ENCODE results near the gene NTF4. TPM values are rescaled to one million over a fixed set of nuclear protein-coding genes. Genes with fewer than 3 reads are reported as not detected.

NTF4 gene
- total and polyA plus RNA-seq, 2 of the 13 experiments (the other 11 are each of a cell fraction or from before 2014, with no cell fraction given): not detected

GRCh38 chr19:49085020-49085867 lies 20.6 kb upstream of the NTF4 start, which contains the start of gene SNRNP70 (continued):
- peak; percentile 95 for TF ChIP-seq PCBP1 (IDR thresholded peaks at IDR 0.05; ENCODE audit: borderline replicate concordance, low read depth, low read length)
- no peak for TF ChIP-seq PAWR (CRISPR knock-in tag; IDR thresholded peaks at IDR 0.05; ENCODE audit: borderline replicate concordance)
- TF ChIP-seq ZBED4 (CRISPR knock-in tag; IDR thresholded peaks at IDR 0.05; ENCODE audit: borderline replicate concordance): peak; percentile 31; the same call in 1 of the 2 replicates
- peak; percentile 83 for TF ChIP-seq NR0B2 (CRISPR knock-in tag; IDR thresholded peaks at IDR 0.05)
- TF ChIP-seq CHD4 (IDR thresholded peaks at IDR 0.05; ENCODE audit: borderline replicate concordance, low read length): no peak
- peak; percentile 66 for TF ChIP-seq MXD4 (CRISPR knock-in tag; IDR thresholded peaks at IDR 0.05)
- TF ChIP-seq IRX3 (CRISPR knock-in tag; IDR thresholded peaks at IDR 0.05; ENCODE audit: borderline replicate concordance, low read depth): no peak
- TF ChIP-seq ZC3H4 (CRISPR knock-in tag; IDR thresholded peaks at IDR 0.05; ENCODE audit: borderline replicate concordance): peak; percentile 53; the same call in 1 of the 2 replicates
- peak; percentile 77 for TF ChIP-seq ZNF770 (CRISPR knock-in tag; IDR thresholded peaks at IDR 0.05)
- TF ChIP-seq ZNF260 (CRISPR knock-in tag; IDR thresholded peaks at IDR 0.05; ENCODE audit: borderline replicate concordance, low read depth): no peak
- TF ChIP-seq ZNF234 (CRISPR knock-in tag; conservative IDR thresholded peaks at IDR 0.05): no peak
- no peak for TF ChIP-seq TCF7 (IDR thresholded peaks at IDR 0.05; ENCODE audit: low read depth)
- peak; percentile 91 for TF ChIP-seq KMT2B (CRISPR knock-in tag; IDR thresholded peaks at IDR 0.05)
- peak; percentile 99 for TF ChIP-seq PHF8 (CRISPR knock-in tag; IDR thresholded peaks at IDR 0.05)
- TF ChIP-seq ZBTB34 (CRISPR knock-in tag; IDR thresholded peaks at IDR 0.05): 0 out of 2 replicates have a peak, but pooled peaks have one; percentile 30
- TF ChIP-seq NAIF1 (CRISPR knock-in tag; IDR thresholded peaks at IDR 0.05; ENCODE audit: borderline replicate concordance): peak; percentile 85; the same call in 1 of the 2 replicates
- TF ChIP-seq PBX3 (CRISPR knock-in tag; IDR thresholded peaks at IDR 0.05; ENCODE audit: borderline replicate concordance): 0 out of 2 replicates have a peak, but pooled peaks have one; percentile 80

All from HepG2 (cell line).